T-helper 17 cell (primary cell): ENCODE results near the gene HBM. TPM values are rescaled to one million over a fixed set of nuclear protein-coding genes. Genes with fewer than 3 reads are reported as not detected.

Source experiments
- total RNA-seq, 4 donors: library from RNA in 2 of 4; stranded (reverse) in 2 of 4; gene quantifications; one replicate each; pipeline ENCODE4 v1.2.3 and lab custom pipeline; 2022 to 2026

HBM gene
- total RNA-seq, 2 donors from 2014 or later, result not detected

Other genes starting within 250 kb of the HBM start
- gene POLR3K, start 112.4 kb upstream of the HBM start, total RNA-seq, result 10 to 100 TPM in 1 of 2 donors, 1 to 10 TPM in 1; 6.3 to 10.6 TPM
- 1 to 10 TPM; 6.5 to 7.3 TPM for gene SNRNP25, start 112.2 kb upstream of the HBM start, total RNA-seq
- gene RHBDF1, start 93.3 kb upstream of the HBM start, total RNA-seq, result under 1 TPM in 1 of 2 donors, not detected in 1; 0.75 TPM
- 10 to 100 TPM; 24.3 to 27.4 TPM for gene MPG, start 87.8 kb upstream of the HBM start, total RNA-seq
- 10 to 100 TPM; 24.3 to 32.2 TPM for gene NPRL3, start 27.3 kb upstream of the HBM start, total RNA-seq
- not detected for gene HBZ, start 13.3 kb upstream of the HBM start, total RNA-seq
- not detected for gene HBA2, start 6.9 kb downstream of the HBM start, total RNA-seq
- 1 to 10 TPM in 1 of 2 donors, under 1 TPM in 1; 0.65 to 6.5 TPM for gene HBA1, start 10.7 kb downstream of the HBM start, total RNA-seq
- gene HBQ1, start 14.5 kb downstream of the HBM start, total RNA-seq, result not detected
- gene LUC7L, start 63.5 kb downstream of the HBM start, total RNA-seq, result 100 to 1,000 TPM; 137 to 142 TPM
- gene FAM234A, start 68.8 kb downstream of the HBM start, total RNA-seq, result 10 to 100 TPM; 20.8 to 21.2 TPM
- not detected for gene RGS11, start 110.0 kb downstream of the HBM start, total RNA-seq
- not detected for gene ARHGDIG, start 114.6 kb downstream of the HBM start, total RNA-seq
- gene PDIA2, start 117.2 kb downstream of the HBM start, total RNA-seq, result under 1 TPM in 1 of 2 donors, not detected in 1; 0.99 TPM
- 10 to 100 TPM; 38.9 to 42.5 TPM for gene AXIN1, start 186.7 kb downstream of the HBM start, total RNA-seq
- 10 to 100 TPM; 25.2 to 25.9 TPM for gene MRPL28, start 204.6 kb downstream of the HBM start, total RNA-seq
- gene PGAP6, start 216.0 kb downstream of the HBM start, total RNA-seq, result 100 to 1,000 TPM in 1 of 2 donors, 10 to 100 TPM in 1; 39.7 to 106 TPM
- 10 to 100 TPM; 31.9 to 39.8 TPM for gene NME4, start 231.2 kb downstream of the HBM start, total RNA-seq
- gene DECR2, start 235.9 kb downstream of the HBM start, total RNA-seq, result 1 to 10 TPM; 7.5 to 9.0 TPM